Gastroesophageal sphincter (tissue), 4 donors: Measurements from ENCODE around the gene EML1. TPM values are rescaled to one million over a fixed set of nuclear protein-coding genes. Genes with fewer than 3 reads are reported as not detected.
A peak's percentile ranks its signal among the peaks of the same experiment; 100 is the strongest.

Experiments used
- ATAC-seq: fragments of 150-250 bp; one replicate; pipeline ENCODE4 v1.9.1; 2016; ENCODE audit warnings: mild to moderate bottlenecking, moderate library complexity
- H3K27ac ChIP-seq, 4 donors: fragments of 200-600 bp; sonication (generic) in 3 of 4; 1 replicate in 3 of 4; 2 replicates in 1 of 4; pipeline ENCODE4 v1.5.1; 2016 to 2019
- H3K27me3 ChIP-seq: fragments of 200-600 bp; sonication (generic); one replicate; pipeline ENCODE4 v1.5.1; 2019
- H3K36me3 ChIP-seq, 2 donors: fragments of 200-600 bp; sonication (generic); one replicate each; pipeline ENCODE4 v1.5.1; 2019; ENCODE audit warnings: control low read depth in 1 of 2
- H3K4me1 ChIP-seq, 3 donors: fragments of 200-600 bp; sonication (generic); 1 replicate in 2 of 3; 2 replicates in 1 of 3; pipeline ENCODE4 v1.5.1; 2016 to 2019; ENCODE audit warnings: control low read depth in 2 of 3
- H3K4me3 ChIP-seq, 2 donors: fragments of 200-600 bp; sonication (generic); one replicate each; pipeline ENCODE4 v1.5.1; 2019; ENCODE audit warnings: mild to moderate bottlenecking in 1 of 2, moderate library complexity in 1 of 2
- H3K9me3 ChIP-seq, 3 donors: fragments of 200-600 bp; sonication (generic); one replicate each; pipeline ENCODE4 v1.5.1; 2017 to 2019; ENCODE audit warnings: control low read depth in 2 of 3
- CTCF ChIP-seq, 4 experiments: fragments of 200-600 bp in 2 of 4; fragments of 450-650 bp in 2 of 4; sonication (generic) in 1 of 4; IDR thresholded peaks; one replicate each; pipeline ENCODE4 v1.5.1; 2017 to 2019; ENCODE audit warnings: antibody characterized with exemption in 4 of 4, mild to moderate bottlenecking in 2 of 4, moderate library complexity in 2 of 4
- EP300 ChIP-seq: sonication (generic); formaldehyde crosslinking; IDR thresholded peaks from one replicate; pipeline ENCODE4 v1.6.1; 2017; ENCODE audit warnings: antibody characterized with exemption, mild to moderate bottlenecking
- POLR2A ChIP-seq, 2 donors: fragments of 450-650 bp; IDR thresholded peaks; one replicate each; pipeline ENCODE4 v1.6.1; 2017; ENCODE audit warnings: antibody characterized with exemption in 2 of 2, mild to moderate bottlenecking in 2 of 2, moderate library complexity in 1 of 2
- POLR2AphosphoS5 ChIP-seq: sonication (generic); formaldehyde crosslinking; IDR thresholded peaks from one replicate; pipeline ENCODE4 v1.6.1; 2017; ENCODE audit warnings: antibody characterized with exemption
- WGBS, 2 donors: methylation state at CpG; one replicate each; pipeline ENCODE4 v1.1.5; 2018; ENCODE audit warnings: low coverage in 1 of 2; 5-methylcytosine and 5-hydroxymethylcytosine counted together
- total RNA-seq, 4 donors: library from RNA; depleted of rRNA; stranded (reverse); fragments of >200 nt; gene quantifications; one replicate each; pipeline ENCODE4 v1.1.0, GENCODE V29; 2016

EML1 gene
- total RNA-seq, 4 donors from 2014 or later, result 121 to 206 (median 136) TPM

- peaks cover 4 to 83% (median 13%) of the 10 kb centered on the region in 3 donors for H3K4me1 ChIP-seq
- H3K27ac ChIP-seq, result no peak overlapping the region
- TF ChIP-seq EP300 (no peak), POLR2AphosphoS5 (no peak), POLR2A (IDR thresholded peaks at IDR 0.05) (no peak), CTCF (IDR thresholded peaks at IDR 0.05) (no peak)
- no peak for ATAC-seq
- no peaks in the 10 kb centered on the region for H3K27me3 ChIP-seq
- H3K9me3 ChIP-seq, result no peaks in the 10 kb centered on the region
- no peak overlapping the region for H3K4me3 ChIP-seq
- WGBS, 2 donors, result 28 to 40% methylated on average over 7 to 9 of the region's 10 CpGs
- no peaks in the 10 kb centered on the region for H3K36me3 ChIP-seq
These were observed 13.6 kb downstream of the EML1 start for GRCh38 chr14:99806836-99807235.

- 57 to 68% methylated on average over 5 to 6 of the region's 10 CpGs for WGBS, 2 donors
- H3K4me1 ChIP-seq, result peaks cover 4 to 83% (median 10%) of the 10 kb centered on the region in 3 donors
- H3K27ac ChIP-seq, result peak overlapping the region in 3 of 4 donors; percentile 20 to 46 (median 27)
- ATAC-seq, result peak; percentile 13
- no peaks in the 10 kb centered on the region for H3K36me3 ChIP-seq
- no peaks in the 10 kb centered on the region for H3K27me3 ChIP-seq
- no peak overlapping the region for H3K4me3 ChIP-seq
- TF ChIP-seq POLR2AphosphoS5 (no peak), EP300 (no peak), POLR2A (IDR thresholded peaks at IDR 0.05) (no peak), CTCF (IDR thresholded peaks at IDR 0.05) (no peak)
- no peaks in the 10 kb centered on the region for H3K9me3 ChIP-seq
These were observed 14.4 kb downstream of the EML1 start for GRCh38 chr14:99807413-99808153.

GRCh38 chr14:99808154-99808505 lies 14.9 kb downstream of the EML1 start:
- Histone ChIP-seq H3K27ac (peak overlapping the region in 3 of 4 donors; percentile 27 to 76 (median 46)), H3K9me3 (no peaks in the 10 kb centered on the region), H3K4me1 (peaks cover 4 to 83% (median 10%) of the 10 kb centered on the region in 3 donors), H3K27me3 (no peaks in the 10 kb centered on the region), H3K36me3 (no peaks in the 10 kb centered on the region), H3K4me3 (no peak overlapping the region)
- ATAC-seq, result no peak
- no peak for TF ChIP-seq POLR2A (IDR thresholded peaks at IDR 0.05)
- TF ChIP-seq CTCF (IDR thresholded peaks at IDR 0.05), result no peak
- TF ChIP-seq EP300, result no peak
- TF ChIP-seq POLR2AphosphoS5, result no peak
- 33 to 70% methylated on average over 1 to 5 of the region's 5 CpGs for WGBS, 2 donors

GRCh38 chr14:99808515-99808914 lies 15.3 kb downstream of the EML1 start:
- ATAC-seq, result peak; percentile 20
- Histone ChIP-seq H3K9me3 (no peaks in the 10 kb centered on the region), H3K36me3 (no peaks in the 10 kb centered on the region), H3K4me3 (no peak overlapping the region), H3K4me1 (peaks cover 4 to 83% (median 10%) of the 10 kb centered on the region in 3 donors), H3K27ac (peak overlapping the region; percentile 21 to 76 (median 50)), H3K27me3 (no peaks in the 10 kb centered on the region)
- TF ChIP-seq POLR2AphosphoS5, result no peak
- no peak for TF ChIP-seq POLR2A (IDR thresholded peaks at IDR 0.05)
- no peak for TF ChIP-seq EP300
- peak in 2 of 4 experiments; percentile 24 to 34 for TF ChIP-seq CTCF (IDR thresholded peaks at IDR 0.05)
- WGBS, 2 donors, result 27 to 30% methylated on average over 3 of the region's 3 CpGs

- peak; percentile 85 for ATAC-seq
- no peaks in the 10 kb centered on the region for H3K9me3 ChIP-seq
- no peaks in the 10 kb centered on the region for H3K27me3 ChIP-seq
- peak overlapping the region in 3 of 4 donors; percentile 65 to 76 (median 66) for H3K27ac ChIP-seq
- no peak overlapping the region for H3K4me3 ChIP-seq
- 20 to 24% methylated on average over 1 to 5 of the region's 9 CpGs for WGBS, 2 donors
- H3K36me3 ChIP-seq, result no peaks in the 10 kb centered on the region
- TF ChIP-seq POLR2AphosphoS5 (peak; percentile 91), EP300 (no peak), POLR2A (IDR thresholded peaks at IDR 0.05) (no peak), CTCF (IDR thresholded peaks at IDR 0.05) (no peak)
- peaks cover 4 to 83% (median 10%) of the 10 kb centered on the region in 3 donors for H3K4me1 ChIP-seq
These were observed 16.1 kb downstream of the EML1 start for GRCh38 chr14:99809360-99809759.
